HepG2 (cell line): Measurements from ENCODE around the gene ADAMTS13. TPM values are rescaled to one million over a fixed set of nuclear protein-coding genes. Genes with fewer than 3 reads are reported as not detected.

Source experiments
- ATF7 ChIP-seq, 2 experiments: fragments of 450-650 bp in 1 of 2; sonication (generic) in 1 of 2; formaldehyde crosslinking in 1 of 2; IDR thresholded peaks; 2 replicates each; pipeline versions ENCODE4 v1.4.0 to v1.6.1; 2016 to 2020; ENCODE audit warnings: antibody characterized with exemption in 1 of 2, mild to moderate bottlenecking in 1 of 2, missing genetic modification reagents in 1 of 2
- CREB1 ChIP-seq, 2 experiments: fragments of 450-650 bp in 1 of 2; IDR thresholded peaks; 2 replicates each; pipeline ENCODE4 v1.6.1; 2016 to 2017; ENCODE audit warnings: control low read depth in 1 of 2, mild to moderate bottlenecking in 1 of 2, missing compliant biosample characterization in 1 of 2, missing genetic modification characterization in 1 of 2
- GATAD2A ChIP-seq: IDR thresholded peaks from 2 replicates; pipeline ENCODE4 v1.6.1; 2016
- GMEB1 ChIP-seq: sonication (generic); formaldehyde crosslinking; IDR thresholded peaks from 2 replicates; pipeline ENCODE4 v1.5.1; 2020; ENCODE audit warnings: missing genetic modification reagents, mild to moderate bottlenecking, borderline replicate concordance
- KLF13 ChIP-seq: sonication (generic); formaldehyde crosslinking; IDR thresholded peaks from 2 replicates; pipeline ENCODE4 v1.4.0; 2020; ENCODE audit warnings: mild to moderate bottlenecking, missing genetic modification reagents
- KMT2B ChIP-seq: IDR thresholded peaks from 2 replicates; pipeline ENCODE4 v1.6.1; 2016; ENCODE audit warnings: missing genetic modification reagents, missing compliant biosample characterization
- MEF2D ChIP-seq: sonication (generic); formaldehyde crosslinking; IDR thresholded peaks from 2 replicates; pipeline ENCODE4 v1.5.1; 2020; ENCODE audit warnings: mild to moderate bottlenecking, missing genetic modification reagents
- MIER2 ChIP-seq: IDR thresholded peaks from 2 replicates; pipeline ENCODE4 v1.6.1; 2016; ENCODE audit warnings: missing biosample characterization, missing genetic modification reagents
- MTF1 ChIP-seq: sonication (generic); formaldehyde crosslinking; IDR thresholded peaks from 2 replicates; pipeline ENCODE4 v1.5.0; 2020; ENCODE audit warnings: missing genetic modification reagents
- MYC ChIP-seq: sonication (generic); formaldehyde crosslinking; IDR thresholded peaks from 2 replicates; pipeline ENCODE4 v1.9.0; 2021; ENCODE audit warnings: missing genetic modification reagents, borderline replicate concordance
- NBN ChIP-seq: fragments of 450-650 bp; conservative IDR thresholded peaks from 2 replicates; pipeline ENCODE4 v1.6.1; 2017
- SIX4 ChIP-seq: sonication (generic); formaldehyde crosslinking; IDR thresholded peaks from 2 replicates; pipeline ENCODE4 v1.4.0; 2020; ENCODE audit warnings: missing genetic modification reagents
- SP5 ChIP-seq: IDR thresholded peaks from 2 replicates; pipeline ENCODE4 v1.6.1; 2016; ENCODE audit warnings: low read depth, borderline replicate concordance
- TEAD2 ChIP-seq: sonication (generic); formaldehyde crosslinking; IDR thresholded peaks from 2 replicates; pipeline ENCODE4 v1.9.0; 2021; ENCODE audit warnings: missing genetic modification reagents
- TEF ChIP-seq: sonication (generic); formaldehyde crosslinking; IDR thresholded peaks from 2 replicates; pipeline ENCODE4 v1.5.0; 2020; ENCODE audit warnings: missing genetic modification reagents
- TMF1 ChIP-seq: sonication (generic); formaldehyde crosslinking; IDR thresholded peaks from 2 replicates; pipeline ENCODE4 v1.8.1; 2022; ENCODE audit warnings: low read depth, missing genetic modification reagents
- ZFP1 ChIP-seq: IDR thresholded peaks from 2 replicates; pipeline ENCODE4 v1.6.1; 2016
- ZFP36L1 ChIP-seq: sonication (generic); formaldehyde crosslinking; IDR thresholded peaks from 2 replicates; pipeline ENCODE4 v1.8.0; 2022; ENCODE audit warnings: mild to moderate bottlenecking, missing genetic modification reagents, moderate library complexity
- ZNF282 ChIP-seq: fragments of 450-650 bp; IDR thresholded peaks from 2 replicates; pipeline ENCODE4 v1.6.1; 2018; ENCODE audit not compliant: partially characterized antibody
- ZNF646 ChIP-seq: sonication (generic); formaldehyde crosslinking; IDR thresholded peaks from 2 replicates; pipeline ENCODE4 v1.9.0; 2021; ENCODE audit warnings: mild to moderate bottlenecking, missing genetic modification reagents
- polyA plus RNA-seq, 8 experiments: library from polyadenylated mRNA; depleted of rRNA in 3 of 8; stranded (reverse) in 7 of 8; unstranded in 1 of 8; fragments of >200 nt; fragmentation: Illumina TruSeq in 4 of 8; extraction: Trizol in 4 of 8; gene quantifications; 2 replicates each; pipeline versions ENCODE4 v1.2.1 to v1.2.3, GENCODE V29; 2011 to 2016; ENCODE audit warnings: low read depth in 4 of 8, missing spikeins in 1 of 8, mixed read lengths in 1 of 8; ENCODE audit not compliant: insufficient read depth in 1 of 8
- total RNA-seq, 5 experiments: library from RNA; depleted of rRNA; stranded (reverse); fragments of >200 nt; fragmentation: Illumina TruSeq; extraction: Trizol; gene quantifications; 2 replicates each; pipeline ENCODE4 v1.2.3, GENCODE V29; 2016; ENCODE audit warnings: low read depth in 1 of 5
- TF ChIP-seq, protein P1 (sequence below): sonication (generic); formaldehyde crosslinking; IDR thresholded peaks from 2 replicates; pipeline ENCODE4 v1.8.0; 2023; ENCODE audit warnings: mild to moderate bottlenecking, missing genetic modification reagents

ADAMTS13 gene
- total and polyA plus RNA-seq, 2 of the 13 experiments (the other 11 are each of a cell fraction or from before 2014, with no cell fraction given) = 0.91 to 4.5 TPM

- TF ChIP-seq ZNF646 (peak; percentile 80), ZFP36L1 (CRISPR knock-in tag) (no peak), MYC (no peak), TEF (no peak), TMF1 (CRISPR knock-in tag) (no peak), NBN (no peak), TEAD2 (CRISPR knock-in tag) (no peak), KLF13 (CRISPR knock-in tag) (no peak), ZFP1 (CRISPR knock-in tag) (no peak), CREB1 (IDR thresholded peaks at IDR 0.05) (peak; percentile 8; the same call in 1 of the 2 replicates), CREB1 (CRISPR knock-in tag; IDR thresholded peaks at IDR 0.05) (no peak), GATAD2A (CRISPR knock-in tag) (no peak), MEF2D (no peak), ZNF282 (no peak), SP5 (CRISPR knock-in tag) (no peak), GMEB1 (CRISPR knock-in tag) (no peak), SIX4 (no peak), MIER2 (no peak), ATF7 (IDR thresholded peaks at IDR 0.05) (no peak), ATF7 (CRISPR knock-in tag; IDR thresholded peaks at IDR 0.05) (no peak), KMT2B (no peak), MTF1 (CRISPR knock-in tag) (no peak)
- TF ChIP-seq, protein P1, sequence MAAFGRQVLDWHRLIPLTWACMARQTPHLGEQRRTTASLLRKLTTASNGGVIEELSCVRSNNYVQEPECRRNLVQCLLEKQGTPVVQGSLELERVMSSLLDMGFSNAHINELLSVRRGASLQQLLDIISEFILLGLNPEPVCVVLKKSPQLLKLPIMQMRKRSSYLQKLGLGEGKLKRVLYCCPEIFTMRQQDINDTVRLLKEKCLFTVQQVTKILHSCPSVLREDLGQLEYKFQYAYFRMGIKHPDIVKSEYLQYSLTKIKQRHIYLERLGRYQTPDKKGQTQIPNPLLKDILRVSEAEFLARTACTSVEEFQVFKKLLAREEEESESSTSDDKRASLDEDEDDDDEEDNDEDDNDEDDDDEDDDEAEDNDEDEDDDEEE = no peak
These were observed 73.4 kb downstream of the ADAMTS13 start (continued) for GRCh38 chr9:133495327-133496293.
